ENCODE results near the gene TNFAIP8. TPM values are rescaled to one million over a fixed set of nuclear protein-coding genes. Genes with fewer than 3 reads are reported as not detected.

Gene TNFAIP8
- total RNA-seq, 1 experiment from 2014 or later: 24.1 TPM

DNA sequence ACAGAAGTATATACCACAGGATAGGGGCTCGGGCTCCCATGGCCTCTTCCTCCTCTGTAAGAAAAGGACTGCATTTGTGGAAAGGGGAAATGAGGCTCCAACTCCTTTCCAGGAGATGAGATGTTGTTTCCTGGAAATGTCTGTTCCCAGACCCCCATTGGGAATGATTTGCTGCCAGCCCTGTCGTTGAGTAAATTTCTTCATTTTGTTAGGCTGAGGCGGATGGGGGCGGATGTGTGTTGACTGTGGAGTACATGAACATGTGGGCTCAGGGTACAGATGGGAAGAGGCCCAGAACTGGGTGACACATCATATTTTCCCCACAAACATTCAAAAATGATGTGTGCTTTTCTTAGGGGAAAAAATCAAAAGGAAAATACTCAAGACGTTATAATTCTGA lies 28.8 kb upstream of the TNFAIP8 start:
- CTCF ChIA-PET: no interaction called here
- DNase-seq (ENCODE audit: low spot score): no peak
- POLR2A ChIA-PET: no interaction called here
- Mint-ChIP-seq H3K9me3 (no peaks in the 10 kb centered on the region), H3K27me3 (ENCODE audit: low read depth) (no peaks in the 10 kb centered on the region), H3K36me3 (no peaks in the 10 kb centered on the region), H3K4me3 (no peak overlapping the region), H3K4me1 (peaks cover 60% of the 10 kb centered on the region), H3K27ac (peak overlapping the region; percentile 84; the same call in 1 of the 2 replicates)
- TF ChIP-seq CBFB (CRISPR knock-in tag; IDR thresholded peaks at IDR 0.05; ENCODE audit: low read depth): no peak
- TF ChIP-seq, protein P1, sequence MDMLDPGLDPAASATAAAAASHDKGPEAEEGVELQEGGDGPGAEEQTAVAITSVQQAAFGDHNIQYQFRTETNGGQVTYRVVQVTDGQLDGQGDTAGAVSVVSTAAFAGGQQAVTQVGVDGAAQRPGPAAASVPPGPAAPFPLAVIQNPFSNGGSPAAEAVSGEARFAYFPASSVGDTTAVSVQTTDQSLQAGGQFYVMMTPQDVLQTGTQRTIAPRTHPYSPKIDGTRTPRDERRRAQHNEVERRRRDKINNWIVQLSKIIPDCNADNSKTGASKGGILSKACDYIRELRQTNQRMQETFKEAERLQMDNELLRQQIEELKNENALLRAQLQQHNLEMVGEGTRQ (CRISPR knock-in tag; IDR thresholded peaks at IDR 0.05): no peak
- no peak for TF ChIP-seq AFF4 (CRISPR knock-in tag; IDR thresholded peaks at IDR 0.05; ENCODE audit: borderline replicate concordance)
- TF ChIP-seq ZNF219 (CRISPR knock-in tag; IDR thresholded peaks at IDR 0.05; ENCODE audit: borderline replicate concordance): no peak
- no peak for TF ChIP-seq NR3C1 (CRISPR knock-in tag; conservative IDR thresholded peaks at IDR 0.05; ENCODE audit: low read depth)
- no peak for TF ChIP-seq CDX4 (CRISPR knock-in tag; IDR thresholded peaks at IDR 0.05; ENCODE audit: borderline replicate concordance)
- TF ChIP-seq, protein P2, sequence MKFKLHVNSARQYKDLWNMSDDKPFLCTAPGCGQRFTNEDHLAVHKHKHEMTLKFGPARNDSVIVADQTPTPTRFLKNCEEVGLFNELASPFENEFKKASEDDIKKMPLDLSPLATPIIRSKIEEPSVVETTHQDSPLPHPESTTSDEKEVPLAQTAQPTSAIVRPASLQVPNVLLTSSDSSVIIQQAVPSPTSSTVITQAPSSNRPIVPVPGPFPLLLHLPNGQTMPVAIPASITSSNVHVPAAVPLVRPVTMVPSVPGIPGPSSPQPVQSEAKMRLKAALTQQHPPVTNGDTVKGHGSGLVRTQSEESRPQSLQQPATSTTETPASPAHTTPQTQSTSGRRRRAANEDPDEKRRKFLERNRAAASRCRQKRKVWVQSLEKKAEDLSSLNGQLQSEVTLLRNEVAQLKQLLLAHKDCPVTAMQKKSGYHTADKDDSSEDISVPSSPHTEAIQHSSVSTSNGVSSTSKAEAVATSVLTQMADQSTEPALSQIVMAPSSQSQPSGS (CRISPR knock-in tag; IDR thresholded peaks at IDR 0.05; ENCODE audit: borderline replicate concordance, low read depth): no peak
- no peak for TF ChIP-seq SMAD4 (CRISPR knock-in tag; IDR thresholded peaks at IDR 0.05)
- no peak for TF ChIP-seq ZSCAN18 (CRISPR knock-in tag; IDR thresholded peaks at IDR 0.05)
- no peak for ATAC-seq

DNA sequence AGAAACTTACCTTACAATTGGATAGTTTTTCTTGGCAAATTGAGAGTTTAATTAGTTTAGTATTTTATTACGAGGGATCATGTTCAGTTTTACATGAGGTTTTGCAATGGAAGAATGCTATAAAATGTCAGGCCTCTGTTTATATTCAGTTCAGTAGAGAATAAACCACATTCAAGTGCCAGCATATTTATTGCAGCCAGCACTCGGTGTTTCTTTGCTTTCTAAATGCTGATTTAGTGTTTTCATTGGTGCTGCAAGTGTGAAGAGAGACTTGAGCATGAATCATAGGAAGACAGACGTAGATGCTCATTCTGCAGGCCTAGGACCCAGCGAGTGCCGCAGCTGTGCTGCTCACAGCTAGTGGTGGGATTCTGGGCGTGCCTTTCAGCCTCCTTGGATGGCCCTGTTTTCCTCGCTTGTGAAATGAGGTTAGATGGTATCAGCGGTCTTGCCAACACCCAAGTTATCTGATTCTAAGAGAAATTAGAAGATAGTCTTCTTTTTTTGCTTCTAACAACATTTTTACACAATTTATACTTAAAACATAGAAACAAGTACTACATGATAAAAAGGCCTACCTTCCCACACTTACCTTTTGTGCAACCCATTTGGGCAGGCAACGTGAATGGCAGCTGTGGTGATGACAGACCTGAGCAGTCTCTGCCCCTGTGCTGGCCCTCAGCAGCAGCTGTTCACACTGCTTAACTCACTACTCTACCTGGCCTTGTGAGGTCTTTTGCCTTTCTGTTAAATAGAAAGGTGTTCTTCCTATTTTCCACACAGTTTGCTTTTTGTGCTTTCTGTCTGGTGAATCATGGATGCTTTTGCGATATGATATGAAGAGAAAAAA lies 26.8 kb upstream of the TNFAIP8 start:
- H3K4me3 Mint-ChIP-seq: no peak overlapping the region
- TF ChIP-seq FOXJ3 (CRISPR knock-in tag; IDR thresholded peaks at IDR 0.05; ENCODE audit: borderline replicate concordance): no peak
- TF ChIP-seq PREB (CRISPR knock-in tag; IDR thresholded peaks at IDR 0.05; ENCODE audit: borderline replicate concordance): no peak
- TF ChIP-seq TEAD4 (CRISPR knock-in tag; IDR thresholded peaks at IDR 0.05): no peak
- no peak for TF ChIP-seq TP53 (CRISPR knock-in tag; IDR thresholded peaks at IDR 0.05)
- TF ChIP-seq NFATC4 (CRISPR knock-in tag; IDR thresholded peaks at IDR 0.05): no peak
- no peak for TF ChIP-seq ZBTB43 (CRISPR knock-in tag; IDR thresholded peaks at IDR 0.05)
- TF ChIP-seq EMX1 (CRISPR knock-in tag; IDR thresholded peaks at IDR 0.05): no peak
- no peak for TF ChIP-seq TEAD1 (CRISPR knock-in tag; IDR thresholded peaks at IDR 0.05)
- TF ChIP-seq ERG (CRISPR knock-in tag; IDR thresholded peaks at IDR 0.05): no peak
- no peak for TF ChIP-seq SMAD3 (CRISPR knock-in tag; IDR thresholded peaks at IDR 0.05; ENCODE audit: borderline replicate concordance)
- no peak for TF ChIP-seq ZNF317 (CRISPR knock-in tag; IDR thresholded peaks at IDR 0.05; ENCODE audit: borderline replicate concordance, low read depth)

More for the DNA sequence above, 26.8 kb upstream of the TNFAIP8 start:
- Mint-ChIP-seq H3K27me3 (ENCODE audit: low read depth) (no peaks in the 10 kb centered on the region), H3K9me3 (no peaks in the 10 kb centered on the region), H3K36me3 (no peaks in the 10 kb centered on the region), H3K27ac (peak overlapping the region; percentile 43; the same call in 1 of the 2 replicates), H3K4me1 (peaks cover 41% of the 10 kb centered on the region)
- ChIA-PET CTCF (no interaction called here), POLR2A (no interaction called here)
- peak; percentile 49 for ATAC-seq
- DNase-seq (ENCODE audit: low spot score): no peak

Measured in WTC11 (cell line).